Measurements from ENCODE around the gene LOC101059915.

LOC101059915 gene

GRCh38 chrX:71667328-71668247 is at the start of gene LOC101059915:
LOC101059915 (plus strand) TSS chrX:71667546.
- H3K4me1 ChIP-seq (ENCODE audit: insufficient read depth), result no peaks in the 10 kb centered on the region
- TF ChIP-seq EP300 (IDR thresholded peaks at IDR 0.05) (no peak), POLR2A (IDR thresholded peaks at IDR 0.05) (no peak), CTCF (IDR thresholded peaks at IDR 0.05) (no peak)
- intact Hi-C loops (cut with DNase I), result no loop called here
- H3K4me3 ChIP-seq, result no peak within 1 kb of the TSS
- H3K27ac ChIP-seq, result no peak within 1 kb of the TSS
- no peak for DNase-seq
- WGBS, 3 donors, result 92 to 95% (median 92%) methylated on average over 50 of the region's 50 CpGs
- no peaks in the 10 kb centered on the region for H3K27me3 ChIP-seq
- no peaks in the 10 kb centered on the region for H3K36me3 ChIP-seq
- H3K9me3 ChIP-seq, result no peaks in the 10 kb centered on the region

- Histone ChIP-seq H3K27me3 (no peaks in the 10 kb centered on the region), H3K36me3 (no peaks in the 10 kb centered on the region), H3K4me3 (no peak overlapping the region), H3K4me1 (ENCODE audit: insufficient read depth) (no peaks in the 10 kb centered on the region), H3K27ac (no peak overlapping the region), H3K9me3 (no peaks in the 10 kb centered on the region)
- TF ChIP-seq POLR2A (IDR thresholded peaks at IDR 0.05), result no peak
- no peak for TF ChIP-seq CTCF (IDR thresholded peaks at IDR 0.05)
- no peak for TF ChIP-seq EP300 (IDR thresholded peaks at IDR 0.05)
- no peak for DNase-seq
- WGBS, 3 donors, result 78 to 86% (median 79%) methylated on average over 8 of the region's 8 CpGs
- intact Hi-C loops (cut with DNase I), result no loop called here
Observed at GRCh38 chrX:71617742-71618141, 49.6 kb upstream of the LOC101059915 start.

GRCh38 chrX:71618303-71618721 is 49.0 kb upstream of the LOC101059915 start, which contains the start of gene CXCR3:
CXCR3 (minus strand) TSS chrX:71618511; CDS start chrX:71618449, 62 bp downstream.
- 54 to 69% (median 64%) methylated on average over 4 of the region's 4 CpGs for WGBS, 3 donors
- Histone ChIP-seq H3K4me3 (no peak within 1 kb of the TSS), H3K36me3 (no peaks in the 10 kb centered on the region), H3K27ac (no peak within 1 kb of the TSS), H3K27me3 (no peaks in the 10 kb centered on the region), H3K4me1 (ENCODE audit: insufficient read depth) (no peaks in the 10 kb centered on the region), H3K9me3 (no peaks in the 10 kb centered on the region)
- TF ChIP-seq EP300 (IDR thresholded peaks at IDR 0.05) (no peak), POLR2A (IDR thresholded peaks at IDR 0.05) (no peak), CTCF (IDR thresholded peaks at IDR 0.05) (no peak)
- intact Hi-C loops (cut with DNase I), result no loop called here
- DNase-seq, result no peak

GRCh38 chrX:71618787-71619186 is 48.6 kb upstream of the LOC101059915 start:
- intact Hi-C loops (cut with DNase I), result no loop called here

More at GRCh38 chrX:71618787-71619186, 48.6 kb upstream of the LOC101059915 start:
- Histone ChIP-seq H3K27ac (no peak overlapping the region), H3K9me3 (no peaks in the 10 kb centered on the region), H3K4me3 (no peak overlapping the region), H3K36me3 (no peaks in the 10 kb centered on the region), H3K27me3 (no peaks in the 10 kb centered on the region), H3K4me1 (ENCODE audit: insufficient read depth) (no peaks in the 10 kb centered on the region)
- DNase-seq, result no peak
- WGBS, 3 donors, result 73 to 79% (median 79%) methylated on average over 3 of the region's 3 CpGs
- TF ChIP-seq POLR2A (IDR thresholded peaks at IDR 0.05) (no peak), EP300 (IDR thresholded peaks at IDR 0.05) (no peak), CTCF (IDR thresholded peaks at IDR 0.05) (no peak)

Data from ovary (tissue), 7 donors.